ENCODE results near the gene MS4A13.
A peak's percentile ranks its signal among the peaks of the same experiment; 100 is the strongest.
"Not testable (repeated sequence)": the region's sequence is repeated elsewhere in the genome, so short reads cannot be mapped to it uniquely, and the experiment has no call there.

Gene MS4A13

GRCh38 chr11:60528934-60529333 is 13.7 kb downstream of the MS4A13 start:
- in situ Hi-C loops (cut with MboI; ENCODE audit: low pct_unique_long_range_greater_than_20kb, low sequenced_read_pairs, unreplicated experiment): no loop called here
- DNase-seq (ENCODE audit: low spot score): peak; percentile 46
- TF ChIP-seq CTCF (IDR thresholded peaks at IDR 0.05; ENCODE audit: extremely low read depth, insufficient read depth, missing control alignments): no peak

GRCh38 chr11:60530454-60531100 is 15.4 kb downstream of the MS4A13 start:
- in situ Hi-C loops (cut with MboI; ENCODE audit: low pct_unique_long_range_greater_than_20kb, low sequenced_read_pairs, unreplicated experiment): no loop called here
- TF ChIP-seq CTCF (IDR thresholded peaks at IDR 0.05; ENCODE audit: extremely low read depth, insufficient read depth, missing control alignments): no peak
- no peak for DNase-seq (ENCODE audit: low spot score)

- in situ Hi-C loops (cut with MboI; ENCODE audit: low pct_unique_long_range_greater_than_20kb, low sequenced_read_pairs, unreplicated experiment); DNase-seq (ENCODE audit: low spot score): not testable (repeated sequence)
These were observed 17.2 kb downstream of the MS4A13 start for GRCh38 chr11:60532383-60532782.

- DNase-seq (ENCODE audit: low spot score); in situ Hi-C loops (cut with MboI; ENCODE audit: low pct_unique_long_range_greater_than_20kb, low sequenced_read_pairs, unreplicated experiment): not testable (repeated sequence)
These were observed 23.4 kb downstream of the MS4A13 start for GRCh38 chr11:60538627-60539026.

GRCh38 chr11:60544077-60544476 is 28.9 kb downstream of the MS4A13 start:
- DNase-seq (ENCODE audit: low spot score): no peak
- in situ Hi-C loops (cut with MboI; ENCODE audit: low pct_unique_long_range_greater_than_20kb, low sequenced_read_pairs, unreplicated experiment): no loop called here
- no peak for TF ChIP-seq CTCF (IDR thresholded peaks at IDR 0.05; ENCODE audit: extremely low read depth, insufficient read depth, missing control alignments)

- no peak for TF ChIP-seq CTCF (IDR thresholded peaks at IDR 0.05; ENCODE audit: extremely low read depth, insufficient read depth, missing control alignments)
- no peak for DNase-seq (ENCODE audit: low spot score)
- in situ Hi-C loops (cut with MboI; ENCODE audit: low pct_unique_long_range_greater_than_20kb, low sequenced_read_pairs, unreplicated experiment): no loop called here
These were observed 46.1 kb downstream of the MS4A13 start for GRCh38 chr11:60561254-60561653.

GRCh38 chr11:60563553-60564235 is 48.5 kb downstream of the MS4A13 start:
- in situ Hi-C loops (cut with MboI; ENCODE audit: low pct_unique_long_range_greater_than_20kb, low sequenced_read_pairs, unreplicated experiment): no loop called here
- no peak for DNase-seq (ENCODE audit: low spot score)
- TF ChIP-seq CTCF (IDR thresholded peaks at IDR 0.05; ENCODE audit: extremely low read depth, insufficient read depth, missing control alignments): no peak
